ENCODE measurements around the gene PFN1.

DNA sequence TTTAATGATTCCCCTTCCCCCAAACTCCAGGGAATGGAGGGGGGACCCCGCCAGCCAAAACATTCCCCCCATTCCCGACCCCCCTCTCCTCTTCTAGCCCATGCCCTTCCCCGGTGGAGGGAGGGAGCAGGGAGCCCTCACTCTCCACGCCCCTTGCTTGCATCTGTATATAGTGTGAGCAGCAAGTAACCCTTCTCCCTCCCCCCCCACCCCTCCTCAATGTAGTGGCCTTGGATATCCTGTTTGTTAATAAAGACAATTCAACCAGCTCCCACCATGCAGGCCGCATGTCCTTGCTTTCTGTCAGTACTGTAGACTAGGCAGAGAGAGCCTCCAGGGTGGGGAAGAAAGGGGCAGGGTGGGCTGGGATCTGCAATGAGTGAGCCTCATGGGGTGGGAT, 50.5 kb downstream of the PFN1 start:
- TF ChIP-seq, protein P1, sequence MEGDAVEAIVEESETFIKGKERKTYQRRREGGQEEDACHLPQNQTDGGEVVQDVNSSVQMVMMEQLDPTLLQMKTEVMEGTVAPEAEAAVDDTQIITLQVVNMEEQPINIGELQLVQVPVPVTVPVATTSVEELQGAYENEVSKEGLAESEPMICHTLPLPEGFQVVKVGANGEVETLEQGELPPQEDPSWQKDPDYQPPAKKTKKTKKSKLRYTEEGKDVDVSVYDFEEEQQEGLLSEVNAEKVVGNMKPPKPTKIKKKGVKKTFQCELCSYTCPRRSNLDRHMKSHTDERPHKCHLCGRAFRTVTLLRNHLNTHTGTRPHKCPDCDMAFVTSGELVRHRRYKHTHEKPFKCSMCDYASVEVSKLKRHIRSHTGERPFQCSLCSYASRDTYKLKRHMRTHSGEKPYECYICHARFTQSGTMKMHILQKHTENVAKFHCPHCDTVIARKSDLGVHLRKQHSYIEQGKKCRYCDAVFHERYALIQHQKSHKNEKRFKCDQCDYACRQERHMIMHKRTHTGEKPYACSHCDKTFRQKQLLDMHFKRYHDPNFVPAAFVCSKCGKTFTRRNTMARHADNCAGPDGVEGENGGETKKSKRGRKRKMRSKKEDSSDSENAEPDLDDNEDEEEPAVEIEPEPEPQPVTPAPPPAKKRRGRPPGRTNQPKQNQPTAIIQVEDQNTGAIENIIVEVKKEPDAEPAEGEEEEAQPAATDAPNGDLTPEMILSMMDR (IDR thresholded peaks at IDR 0.05), result no peak
- TF ChIP-seq POLR2A (IDR thresholded peaks at IDR 0.05), result no peak
